ENCODE data around the gene PHLPP1.

Gene PHLPP1

GRCh38 chr18:62852851-62853250, 137.5 kb downstream of the PHLPP1 start:
- DNase-seq (ENCODE audit: low read depth): no peak

DNA sequence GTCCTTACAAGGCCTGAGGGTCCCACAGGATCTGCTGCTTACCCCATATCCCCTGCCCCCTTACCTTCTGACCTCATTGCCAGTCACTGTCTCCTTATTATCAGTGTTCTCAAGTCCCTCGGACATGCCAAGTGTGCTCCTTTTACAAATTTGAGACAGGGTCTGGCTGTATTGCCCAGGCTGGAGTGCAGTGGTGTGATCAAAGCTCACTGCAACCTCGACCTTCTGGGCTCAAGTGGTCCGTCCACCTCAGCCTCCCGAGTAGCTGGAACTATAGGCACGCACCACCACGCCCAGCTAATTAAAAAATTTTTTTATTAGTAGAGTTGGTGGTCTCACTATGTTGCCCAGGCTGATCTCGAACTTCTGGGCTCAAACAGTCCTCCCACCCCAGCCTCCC, 141.0 kb downstream of the PHLPP1 start:
- no peak for DNase-seq (ENCODE audit: low read depth)

- DNase-seq (ENCODE audit: low read depth): no peak
Measured at GRCh38 chr18:62857263-62857976, 142.1 kb downstream of the PHLPP1 start.

DNA sequence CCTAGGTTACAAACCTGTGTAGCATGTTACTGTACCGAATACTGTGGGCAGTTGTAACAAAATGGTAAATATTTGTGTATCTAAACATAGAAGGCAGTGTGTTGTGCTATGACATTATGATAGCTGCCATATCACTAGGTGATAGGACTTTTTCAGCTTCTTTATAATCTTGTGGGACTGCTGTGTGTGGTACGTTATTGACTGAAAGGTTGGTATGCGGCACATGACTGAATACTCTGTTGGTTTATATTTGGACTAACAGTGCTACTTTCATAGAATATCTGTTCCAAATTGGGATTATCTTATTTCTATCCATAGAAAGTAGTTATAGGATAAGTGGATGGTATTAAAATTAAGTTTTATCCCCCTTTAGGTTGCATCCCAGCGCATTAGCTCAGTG, 144.7 kb downstream of the PHLPP1 start:
- no peak for DNase-seq (ENCODE audit: low read depth)

GRCh38 chr18:62862466-62862865, 147.1 kb downstream of the PHLPP1 start:
- DNase-seq (ENCODE audit: low read depth): no peak

DNA sequence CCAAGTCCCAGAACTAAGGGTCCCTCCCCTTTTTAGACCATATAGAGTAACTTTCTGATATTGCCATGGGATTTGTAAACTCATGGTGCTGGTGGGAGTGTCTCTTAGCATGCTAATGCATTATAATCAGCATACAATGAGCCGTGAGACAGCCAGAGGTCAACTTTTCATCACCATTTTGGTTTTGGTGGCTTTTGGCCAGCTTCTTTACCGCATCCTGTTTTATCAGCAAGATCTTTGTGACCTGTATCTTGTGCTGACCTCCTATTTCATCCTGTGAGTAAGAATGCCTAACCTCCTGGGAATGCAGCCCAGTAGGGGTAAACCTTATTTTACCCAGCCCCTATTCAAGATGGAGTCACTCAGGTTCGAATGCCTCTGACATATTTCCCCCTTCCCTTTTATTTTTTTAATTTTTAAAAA, 148.2 kb downstream of the PHLPP1 start:
- DNase-seq (ENCODE audit: low read depth): no peak

GRCh38 chr18:62865498-62865897, 150.2 kb downstream of the PHLPP1 start:
- no peak for DNase-seq (ENCODE audit: low read depth)

- no peak for DNase-seq (ENCODE audit: low read depth)
Measured at GRCh38 chr18:62867534-62867933, 152.2 kb downstream of the PHLPP1 start.

- DNase-seq (ENCODE audit: low read depth): no peak
Measured at GRCh38 chr18:62868645-62869044, 153.3 kb downstream of the PHLPP1 start.

DNA sequence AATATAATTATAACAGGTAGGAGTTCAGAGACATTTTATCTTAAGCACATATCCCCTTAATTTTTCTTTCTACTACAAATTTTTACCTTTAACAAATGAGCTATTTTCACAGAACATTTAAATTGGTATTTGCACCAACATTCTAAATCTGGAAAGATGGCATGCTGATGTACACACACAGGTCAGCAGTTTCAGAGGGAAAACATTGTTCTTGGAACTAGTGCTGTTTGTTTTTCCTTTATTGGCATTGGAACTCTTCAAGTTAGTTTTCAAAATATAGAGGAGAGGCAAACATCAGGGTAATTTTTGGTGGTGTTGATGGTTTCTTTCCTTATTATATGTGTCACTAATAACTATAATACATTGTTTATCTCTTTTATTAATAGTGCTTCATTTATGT, 155.3 kb downstream of the PHLPP1 start:
- no peak for DNase-seq (ENCODE audit: low read depth)

- DNase-seq (ENCODE audit: low read depth): no peak
Measured at GRCh38 chr18:62875323-62875722, 160.0 kb downstream of the PHLPP1 start.

DNA sequence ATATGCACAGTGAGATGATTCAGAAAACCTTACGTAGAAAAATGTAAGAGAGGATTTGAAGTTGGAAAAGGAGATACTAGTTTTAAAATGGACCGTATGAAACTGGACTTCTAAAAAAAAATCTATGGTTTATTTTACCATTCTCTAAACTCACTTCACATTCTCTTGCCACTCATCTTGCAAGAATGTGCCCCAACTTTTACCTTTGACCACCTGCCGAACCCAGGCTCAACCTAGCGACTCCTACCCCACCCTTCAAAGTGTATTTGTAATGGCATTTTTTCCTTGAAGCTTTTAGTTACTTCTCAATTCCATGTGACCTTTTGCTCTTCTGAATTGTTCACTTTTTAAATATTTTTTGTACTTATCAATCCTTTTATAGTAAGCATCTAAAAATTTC, 160.8 kb downstream of the PHLPP1 start:
- no peak for DNase-seq (ENCODE audit: low read depth)

- no peak for DNase-seq (ENCODE audit: low read depth)
Measured at GRCh38 chr18:62876828-62877227, 161.5 kb downstream of the PHLPP1 start.

DNA sequence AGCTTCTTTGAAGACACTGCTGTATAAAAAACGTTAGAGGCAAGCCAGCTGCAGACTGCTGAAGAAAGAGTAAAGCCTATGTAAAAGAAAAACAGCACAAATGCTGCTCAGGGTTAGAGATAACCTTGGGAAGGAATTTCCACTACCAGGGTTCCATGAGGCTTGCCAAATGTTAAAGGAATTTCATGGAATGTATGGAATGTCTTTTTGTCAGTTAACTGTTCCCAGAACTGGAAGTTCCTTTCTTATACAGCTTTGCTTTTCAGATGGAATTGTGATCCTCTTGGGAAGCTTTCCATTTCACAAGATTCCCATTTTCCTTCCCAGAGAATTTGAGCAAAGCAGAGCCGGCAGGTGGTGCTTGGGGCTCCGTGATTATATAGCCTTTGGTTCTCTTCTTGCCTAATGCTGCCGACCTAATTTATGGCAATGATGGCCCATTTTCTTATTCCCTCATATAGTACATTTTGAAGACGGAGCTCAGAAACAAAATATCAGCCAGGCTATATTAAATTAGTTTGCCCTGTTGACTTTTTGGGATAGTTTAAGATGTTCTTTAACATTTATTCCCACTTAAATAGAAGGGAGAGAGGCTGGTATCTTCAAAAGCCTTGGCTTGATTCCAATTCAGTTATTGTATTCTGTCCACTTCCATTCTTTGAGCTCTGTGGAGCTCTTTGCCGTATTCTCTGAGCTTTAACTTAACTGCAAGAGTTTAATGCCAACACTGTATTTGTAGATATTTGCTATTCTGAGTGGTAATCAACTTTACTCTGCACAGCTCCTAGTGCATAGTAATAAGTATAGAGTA, 162.3 kb downstream of the PHLPP1 start:
- DNase-seq (ENCODE audit: low read depth): no peak

GRCh38 chr18:62878305-62878704, 163.0 kb downstream of the PHLPP1 start:
- no peak for DNase-seq (ENCODE audit: low read depth)

GRCh38 chr18:62880034-62880433, 164.7 kb downstream of the PHLPP1 start:
- no peak for DNase-seq (ENCODE audit: low read depth)

DNA sequence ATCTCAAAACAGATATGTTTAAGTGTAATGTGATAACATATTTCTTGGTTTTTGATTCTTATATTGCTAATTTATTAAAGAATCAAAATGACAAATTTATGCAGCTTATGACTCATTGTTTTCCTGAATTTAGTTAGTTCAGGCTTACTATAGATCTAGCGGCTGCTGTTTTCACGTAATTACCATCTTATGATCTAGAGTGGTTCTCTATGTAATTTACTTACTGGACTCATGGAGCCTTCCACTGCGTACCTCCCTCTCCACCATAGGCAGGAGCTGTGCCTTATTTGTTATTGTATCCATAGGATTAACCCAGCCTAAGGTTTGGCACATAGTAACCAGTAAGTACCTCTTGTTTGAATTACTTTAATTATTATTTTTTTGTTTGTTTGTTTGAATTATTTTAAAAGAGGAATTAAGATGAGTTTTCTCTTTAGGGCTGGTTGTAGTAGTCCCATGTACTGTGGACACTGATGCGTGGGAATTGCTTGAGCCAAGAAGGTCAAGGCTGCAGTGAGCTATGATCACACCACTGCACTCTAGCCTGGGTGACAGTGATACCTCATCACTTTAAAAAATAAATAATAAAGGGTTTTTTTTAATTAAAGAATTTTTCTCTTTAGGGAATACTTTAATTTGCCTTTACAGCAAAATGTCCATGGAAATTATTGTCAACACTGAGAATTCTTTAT, 165.5 kb downstream of the PHLPP1 start:
- DNase-seq (ENCODE audit: low read depth): no peak

GRCh38 chr18:62881509-62882016, 166.2 kb downstream of the PHLPP1 start:
- DNase-seq (ENCODE audit: low read depth): no peak

DNA sequence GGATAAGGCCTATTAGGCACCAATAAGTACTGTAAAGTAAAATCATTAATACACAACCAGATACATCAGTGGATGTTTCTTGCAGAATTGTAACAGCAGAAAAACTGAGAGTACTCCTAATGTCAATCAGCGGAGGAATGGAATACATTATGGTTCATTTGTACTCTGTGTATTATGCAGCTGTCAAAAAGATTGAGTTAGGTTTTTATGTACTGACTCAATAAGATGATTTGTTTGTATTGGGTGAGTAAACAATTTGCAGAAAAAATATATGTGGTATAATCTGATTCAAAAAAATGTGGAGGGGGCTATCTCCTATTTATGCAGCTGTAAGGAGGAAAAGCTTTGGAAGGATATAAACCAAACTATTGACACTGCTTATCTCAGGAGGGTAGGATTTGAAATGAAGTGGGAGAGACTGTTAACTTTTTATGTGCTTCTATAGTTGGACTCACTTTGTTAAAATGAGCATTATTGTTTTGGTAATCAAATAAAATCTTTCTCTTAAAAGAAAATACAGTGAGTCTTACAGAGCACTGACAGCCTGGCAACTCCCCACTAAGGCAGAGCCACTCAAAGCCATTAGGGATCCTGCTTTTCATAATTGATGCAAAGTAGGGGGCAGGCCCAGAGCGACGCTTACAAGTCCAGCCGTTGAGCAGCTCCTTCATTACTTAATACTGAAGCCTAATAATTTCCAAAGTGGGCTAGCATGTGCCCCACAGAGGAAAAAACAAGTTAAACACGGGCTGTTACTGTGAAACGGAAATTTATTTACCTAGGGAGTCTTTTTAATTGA, 168.8 kb downstream of the PHLPP1 start:
- DNase-seq (ENCODE audit: low read depth): no peak

DNA sequence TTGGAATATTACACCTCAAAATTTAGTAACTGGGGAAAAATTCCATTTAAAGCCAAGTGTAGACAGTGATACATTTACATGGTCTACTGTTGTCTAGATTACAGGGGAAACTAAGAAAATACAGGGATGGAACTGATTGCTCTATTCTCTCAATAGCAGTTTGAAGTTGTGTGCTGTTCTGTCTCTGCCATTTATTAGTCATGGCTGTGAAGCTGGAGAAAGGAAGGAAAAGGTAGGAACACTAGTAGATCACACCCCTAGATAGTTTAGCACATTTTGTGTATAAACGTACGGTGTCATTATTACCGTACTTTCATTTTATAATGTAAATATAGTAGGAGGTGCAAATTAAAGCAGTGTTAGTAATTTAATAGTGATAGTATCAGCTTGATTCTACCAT, 170.5 kb downstream of the PHLPP1 start:
- no peak for DNase-seq (ENCODE audit: low read depth)

GRCh38 chr18:62894681-62895390, 179.5 kb downstream of the PHLPP1 start:
- no peak for DNase-seq (ENCODE audit: low read depth)

Data from stimulated activated CD8-positive, alpha-beta memory T cell treated with anti-CD3 and anti-CD28 coated beads, Interleukin-4, amount 100 ng/mL, for 24 hours (primary cell).